ENCODE results near the gene SUCNR1.
"Not testable (repeated sequence)": the region's sequence is repeated elsewhere in the genome, so short reads cannot be mapped to it uniquely, and the experiment has no call there.

The SUCNR1 gene

DNA sequence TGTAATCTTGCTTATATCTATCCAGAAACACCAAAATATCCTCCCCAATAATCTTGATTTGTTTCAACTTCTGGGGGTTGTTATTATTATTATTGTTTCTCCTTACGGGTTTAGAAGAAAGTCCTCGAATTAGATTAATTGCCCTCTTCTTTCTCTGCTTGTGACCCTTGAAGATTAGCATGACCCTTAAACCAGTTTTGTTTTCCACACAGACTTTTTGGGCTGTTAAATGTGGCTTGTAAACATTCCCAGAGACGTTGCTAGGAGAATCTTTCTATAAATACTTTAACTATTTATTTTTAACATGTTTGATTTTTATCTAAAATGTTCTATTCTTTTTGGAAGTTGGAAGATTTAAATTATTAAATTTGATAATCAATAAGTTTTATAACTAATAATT lies 4.3 kb upstream of the SUCNR1 start:
- no peak overlapping the region for H3K4me3 ChIP-seq (ENCODE audit: low read depth, low read length)
- TF ChIP-seq, protein P1, sequence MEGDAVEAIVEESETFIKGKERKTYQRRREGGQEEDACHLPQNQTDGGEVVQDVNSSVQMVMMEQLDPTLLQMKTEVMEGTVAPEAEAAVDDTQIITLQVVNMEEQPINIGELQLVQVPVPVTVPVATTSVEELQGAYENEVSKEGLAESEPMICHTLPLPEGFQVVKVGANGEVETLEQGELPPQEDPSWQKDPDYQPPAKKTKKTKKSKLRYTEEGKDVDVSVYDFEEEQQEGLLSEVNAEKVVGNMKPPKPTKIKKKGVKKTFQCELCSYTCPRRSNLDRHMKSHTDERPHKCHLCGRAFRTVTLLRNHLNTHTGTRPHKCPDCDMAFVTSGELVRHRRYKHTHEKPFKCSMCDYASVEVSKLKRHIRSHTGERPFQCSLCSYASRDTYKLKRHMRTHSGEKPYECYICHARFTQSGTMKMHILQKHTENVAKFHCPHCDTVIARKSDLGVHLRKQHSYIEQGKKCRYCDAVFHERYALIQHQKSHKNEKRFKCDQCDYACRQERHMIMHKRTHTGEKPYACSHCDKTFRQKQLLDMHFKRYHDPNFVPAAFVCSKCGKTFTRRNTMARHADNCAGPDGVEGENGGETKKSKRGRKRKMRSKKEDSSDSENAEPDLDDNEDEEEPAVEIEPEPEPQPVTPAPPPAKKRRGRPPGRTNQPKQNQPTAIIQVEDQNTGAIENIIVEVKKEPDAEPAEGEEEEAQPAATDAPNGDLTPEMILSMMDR (IDR thresholded peaks at IDR 0.05; ENCODE audit: control insufficient read depth, extremely low read depth, insufficient read depth) = no peak
- DNase-seq (ENCODE audit: low read depth) = no peak

DNA sequence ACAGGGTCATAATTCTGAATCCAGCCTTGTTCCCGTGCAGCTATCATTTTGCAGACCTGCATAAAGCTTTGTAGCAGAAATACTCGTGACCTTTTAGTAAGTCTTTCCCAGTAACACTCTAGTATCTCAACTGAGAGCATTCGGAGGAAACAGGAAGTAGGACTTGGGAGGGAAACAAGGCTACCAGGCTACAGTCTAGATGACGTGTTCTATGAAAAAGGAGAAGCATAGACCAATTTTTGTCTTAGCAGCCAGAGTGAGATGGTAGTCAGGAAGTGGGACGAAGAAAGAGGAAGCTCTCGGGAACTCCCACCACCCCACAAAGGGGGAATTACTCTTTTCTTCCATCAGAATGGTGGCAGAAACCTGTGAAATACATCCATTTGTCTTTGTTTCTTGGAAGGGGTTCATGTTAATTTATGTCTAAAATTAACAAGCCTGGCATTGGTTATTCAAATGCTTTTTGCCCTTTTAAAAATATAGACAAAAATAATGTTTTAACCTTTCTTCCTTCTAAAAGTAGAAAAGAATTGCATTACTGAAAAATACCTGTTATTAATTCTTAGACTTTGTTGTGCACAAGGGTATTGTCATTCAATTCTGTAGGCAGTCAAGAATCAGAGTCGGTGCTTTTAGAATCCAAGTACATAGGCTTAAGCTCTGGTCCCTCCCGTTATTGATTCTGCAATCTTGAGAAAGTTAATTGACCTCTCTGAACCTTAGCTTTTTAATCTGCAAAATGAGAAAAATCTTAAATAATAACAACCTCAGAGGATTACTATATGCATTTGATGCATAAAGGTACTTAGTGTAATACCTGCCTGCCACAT lies 1.6 kb upstream of the SUCNR1 start:
- no peak for DNase-seq (ENCODE audit: low read depth)
- no peak overlapping the region for H3K4me3 ChIP-seq (ENCODE audit: low read depth, low read length)
- TF ChIP-seq, protein P1 (IDR thresholded peaks at IDR 0.05; ENCODE audit: control insufficient read depth, extremely low read depth, insufficient read depth) = no peak

DNA sequence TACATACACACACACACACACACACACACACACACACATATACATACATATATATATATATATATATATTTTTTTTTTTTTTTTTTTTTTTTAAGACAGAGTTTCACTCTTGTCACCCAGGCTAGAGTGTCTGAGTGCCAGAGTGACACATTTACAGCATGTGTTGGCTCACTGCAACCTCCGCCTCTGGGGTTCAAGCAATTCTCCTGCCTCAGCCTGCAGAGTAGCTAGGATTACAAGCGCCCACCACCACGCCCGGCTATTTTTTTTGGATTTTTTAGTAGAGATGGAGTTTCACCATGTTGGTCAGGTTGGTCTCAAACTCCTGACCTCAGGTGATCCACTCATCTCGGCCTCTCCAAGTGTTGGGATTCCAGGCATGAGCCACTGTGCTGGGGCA lies 636 bp downstream of the SUCNR1 start:
- H3K4me3 ChIP-seq (ENCODE audit: low read depth, low read length); DNase-seq (ENCODE audit: low read depth): not testable (repeated sequence)

DNA sequence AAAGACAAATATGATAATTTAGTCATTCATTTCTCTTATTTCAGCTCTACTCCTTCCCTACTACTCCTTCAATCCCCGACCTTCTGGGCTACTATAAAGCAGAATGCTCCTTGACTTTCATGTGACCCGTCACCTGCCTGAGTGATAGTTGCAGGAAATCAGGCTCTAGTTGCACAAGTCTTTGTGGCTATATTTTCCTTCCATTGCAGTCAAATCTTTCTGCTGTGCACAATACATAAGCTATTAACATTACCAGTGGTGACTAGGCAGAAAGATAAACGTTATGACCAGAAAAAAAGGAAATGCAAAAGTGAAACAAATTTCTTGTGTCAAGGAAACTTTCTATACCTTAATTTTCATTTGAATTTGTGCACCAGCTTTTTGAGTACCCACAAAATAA lies 2.3 kb downstream of the SUCNR1 start:
- no peak for DNase-seq (ENCODE audit: low read depth)
- TF ChIP-seq, protein P1 (IDR thresholded peaks at IDR 0.05; ENCODE audit: control insufficient read depth, extremely low read depth, insufficient read depth) = no peak
- no peak overlapping the region for H3K4me3 ChIP-seq (ENCODE audit: low read depth, low read length)

DNA sequence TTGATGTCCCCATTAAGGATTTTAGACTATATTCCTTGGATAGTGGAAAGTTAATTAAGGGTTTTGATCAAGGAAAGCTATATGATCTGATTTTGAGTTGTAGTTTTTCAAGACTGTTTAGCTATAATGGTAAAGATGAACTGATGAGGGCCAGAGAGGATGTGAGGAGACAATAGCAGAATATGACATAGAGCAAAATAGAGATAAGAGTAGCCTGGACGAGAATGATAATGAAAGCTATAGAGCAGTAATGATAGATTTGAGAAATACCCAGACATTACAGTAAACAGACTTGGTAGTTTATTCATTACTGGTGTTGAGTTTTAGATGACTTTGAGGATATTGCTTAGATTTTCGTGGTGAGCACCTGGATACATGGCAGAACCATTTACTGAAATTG lies 3.8 kb downstream of the SUCNR1 start:
- H3K4me3 ChIP-seq (ENCODE audit: low read depth, low read length) = no peak overlapping the region
- DNase-seq (ENCODE audit: low read depth) = no peak
- TF ChIP-seq, protein P1 (IDR thresholded peaks at IDR 0.05; ENCODE audit: control insufficient read depth, extremely low read depth, insufficient read depth) = no peak

DNA sequence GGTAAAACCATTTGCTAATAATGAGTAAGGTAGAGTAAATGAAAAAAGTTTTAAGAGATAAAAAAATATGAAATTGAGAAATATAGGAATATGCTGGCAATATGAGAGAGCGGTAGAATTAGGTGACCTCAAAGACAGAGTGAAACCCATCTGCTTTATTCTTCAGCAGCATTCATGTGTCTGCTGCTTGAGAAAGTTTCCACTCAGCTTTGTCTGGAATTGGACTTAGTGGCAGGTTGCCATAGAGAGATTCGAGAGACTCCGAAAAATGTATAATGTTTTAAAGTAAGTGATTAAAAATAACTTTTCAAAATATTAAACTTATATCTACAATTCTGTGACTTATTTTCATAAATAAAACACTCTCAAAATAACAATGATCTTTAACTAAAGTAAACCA lies 5.0 kb downstream of the SUCNR1 start:
- TF ChIP-seq, protein P1 (IDR thresholded peaks at IDR 0.05; ENCODE audit: control insufficient read depth, extremely low read depth, insufficient read depth) = no peak
- no peak for DNase-seq (ENCODE audit: low read depth)
- no peak overlapping the region for H3K4me3 ChIP-seq (ENCODE audit: low read depth, low read length)

DNA sequence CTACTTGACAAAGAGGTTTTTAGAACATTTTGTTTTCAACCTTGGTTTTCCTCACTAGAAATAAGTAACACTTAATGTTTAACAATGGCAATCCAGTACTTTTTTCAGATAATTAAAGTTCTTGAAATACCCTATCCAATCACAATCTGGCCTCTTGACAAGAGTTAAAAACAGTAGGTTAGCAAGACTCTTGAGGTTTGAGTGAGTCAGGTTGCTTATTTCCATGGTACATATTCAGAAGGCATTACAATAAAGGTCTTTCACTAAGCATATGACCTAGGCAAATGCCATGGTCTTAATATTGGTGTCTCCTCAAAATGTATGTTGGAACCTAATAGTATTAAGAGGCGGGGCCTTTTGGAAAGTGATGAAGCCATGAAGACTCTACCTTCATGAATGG lies 5.6 kb downstream of the SUCNR1 start:
- TF ChIP-seq, protein P1 (IDR thresholded peaks at IDR 0.05; ENCODE audit: control insufficient read depth, extremely low read depth, insufficient read depth) = no peak
- DNase-seq (ENCODE audit: low read depth) = no peak
- H3K4me3 ChIP-seq (ENCODE audit: low read depth, low read length) = no peak overlapping the region
